Measurements from ENCODE around the gene DEGS2. TPM values are rescaled to one million over a fixed set of nuclear protein-coding genes. Genes with fewer than 3 reads are reported as not detected.

Gene DEGS2
- total RNA-seq, 1 experiment from 2014 or later, result not detected

DNA sequence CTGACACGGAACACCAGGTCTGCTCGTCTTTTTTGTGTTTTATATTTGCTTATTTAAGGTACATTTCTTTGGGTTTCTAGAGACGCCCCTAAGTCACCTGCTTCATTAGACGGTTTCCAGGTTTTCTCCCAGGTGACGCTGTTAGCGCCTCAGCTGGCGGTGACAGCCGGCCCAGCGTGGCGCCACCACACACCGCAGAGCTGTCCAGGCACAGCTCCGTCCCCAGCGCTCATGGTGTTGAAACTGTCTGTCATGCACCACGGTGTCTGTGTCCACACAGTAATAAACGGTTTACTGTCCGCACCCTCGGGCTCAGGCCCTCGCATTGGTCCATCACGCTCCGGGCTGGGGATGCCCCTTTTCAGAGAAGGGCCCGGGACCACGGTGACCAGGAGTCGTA is 15.5 kb downstream of the DEGS2 start:
- Histone ChIP-seq H2AFZ (ENCODE audit: low read length) (no peak overlapping the region), H3K9me2 (replicated peaks; ENCODE audit: insufficient read depth, low read length) (no peaks in the 10 kb centered on the region), H3K79me2 (ENCODE audit: low read length) (no peaks in the 10 kb centered on the region), H3K27me3 (ENCODE audit: low read length) (no peaks in the 10 kb centered on the region), H4K20me1 (ENCODE audit: insufficient read depth, low read depth, low read length) (no peaks in the 10 kb centered on the region), H3K36me3 (ENCODE audit: insufficient read depth, low read length) (no peaks in the 10 kb centered on the region), H3K9ac (ENCODE audit: low read length) (no peak overlapping the region), H3K4me1 (ENCODE audit: low read length) (peaks cover 10% of the 10 kb centered on the region; the same call in 1 of the 2 replicates), H3K27ac (ENCODE audit: low read length) (no peak overlapping the region), H3K4me3 (ENCODE audit: low read length) (no peak overlapping the region), H3K9me3 (ENCODE audit: low read length) (no peaks in the 10 kb centered on the region), H3K4me2 (ENCODE audit: low read depth, low read length, poor library complexity, severe bottlenecking) (no peak overlapping the region)
- no peak for DNase-seq

GRCh38 chr14:100143523-100143922 is 15.9 kb downstream of the DEGS2 start:
- Histone ChIP-seq H4K20me1 (ENCODE audit: insufficient read depth, low read depth, low read length) (no peaks in the 10 kb centered on the region), H3K9me2 (replicated peaks; ENCODE audit: insufficient read depth, low read length) (no peaks in the 10 kb centered on the region), H2AFZ (ENCODE audit: low read length) (no peak overlapping the region), H3K4me1 (ENCODE audit: low read length) (peaks cover 10% of the 10 kb centered on the region; the same call in 1 of the 2 replicates), H3K79me2 (ENCODE audit: low read length) (no peaks in the 10 kb centered on the region), H3K27me3 (ENCODE audit: low read length) (no peaks in the 10 kb centered on the region), H3K4me2 (ENCODE audit: low read depth, low read length, poor library complexity, severe bottlenecking) (no peak overlapping the region), H3K36me3 (ENCODE audit: insufficient read depth, low read length) (no peaks in the 10 kb centered on the region), H3K4me3 (ENCODE audit: low read length) (no peak overlapping the region), H3K27ac (ENCODE audit: low read length) (no peak overlapping the region), H3K9ac (ENCODE audit: low read length) (no peak overlapping the region), H3K9me3 (ENCODE audit: low read length) (no peaks in the 10 kb centered on the region)
- no peak for DNase-seq

DNA sequence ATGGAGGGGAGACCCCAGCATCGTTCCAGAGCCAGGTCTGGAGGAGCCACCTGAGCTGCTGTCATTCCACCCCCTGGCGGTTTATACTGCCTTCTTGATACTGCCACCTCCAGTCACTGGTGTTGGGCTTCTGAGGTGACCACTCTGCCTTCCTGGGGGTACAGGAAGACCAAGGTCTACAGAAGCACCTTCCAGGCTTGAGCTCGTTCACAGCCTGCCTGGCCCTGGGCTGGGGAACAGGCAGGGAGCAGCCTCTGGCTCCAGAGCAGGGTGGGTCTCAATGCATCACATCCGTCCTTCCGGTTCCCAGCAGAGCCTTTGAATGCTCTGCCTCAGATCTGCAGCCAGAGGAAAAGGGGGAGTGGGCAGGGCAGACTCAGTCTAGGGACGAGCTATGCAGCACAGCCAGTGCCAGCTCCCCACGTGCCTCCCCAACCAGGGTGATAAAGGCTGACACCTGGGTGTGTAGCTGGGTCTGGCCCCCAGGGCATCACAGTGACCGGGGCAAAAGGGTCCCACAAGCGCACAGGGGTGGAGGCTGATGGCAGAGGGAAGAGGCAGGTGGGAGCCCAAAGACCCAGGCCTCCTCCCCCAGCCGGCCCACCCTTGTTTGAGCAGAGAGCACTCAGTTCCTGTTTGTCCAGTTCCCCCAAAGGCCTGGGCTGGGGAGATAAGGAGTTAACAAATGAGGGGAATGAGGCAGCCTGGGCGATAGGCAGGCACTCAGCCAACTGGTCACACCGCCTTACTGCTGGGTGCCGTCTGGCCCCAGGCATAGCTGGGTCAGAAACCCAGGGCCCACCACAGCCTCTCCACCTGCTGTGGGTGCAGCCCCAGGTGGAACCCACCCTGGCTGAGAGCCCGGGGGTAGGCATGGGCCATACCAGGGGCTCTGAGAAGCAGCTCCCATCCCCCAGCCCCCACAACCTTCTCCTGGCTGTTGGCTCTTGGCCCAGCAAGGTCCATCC is 17.1 kb downstream of the DEGS2 start:
- Histone ChIP-seq H3K9me3 (ENCODE audit: low read length) (no peaks in the 10 kb centered on the region), H3K27ac (ENCODE audit: low read length) (no peak overlapping the region), H3K79me2 (ENCODE audit: low read length) (no peaks in the 10 kb centered on the region), H3K27me3 (ENCODE audit: low read length) (no peaks in the 10 kb centered on the region), H3K4me2 (ENCODE audit: low read depth, low read length, poor library complexity, severe bottlenecking) (no peak overlapping the region), H3K9ac (ENCODE audit: low read length) (no peak overlapping the region), H3K9me2 (replicated peaks; ENCODE audit: insufficient read depth, low read length) (no peaks in the 10 kb centered on the region), H3K4me1 (ENCODE audit: low read length) (peaks cover 3% of the 10 kb centered on the region; the same call in 1 of the 2 replicates), H3K36me3 (ENCODE audit: insufficient read depth, low read length) (no peaks in the 10 kb centered on the region), H2AFZ (ENCODE audit: low read length) (no peak overlapping the region), H4K20me1 (ENCODE audit: insufficient read depth, low read depth, low read length) (no peaks in the 10 kb centered on the region), H3K4me3 (ENCODE audit: low read length) (no peak overlapping the region)
- DNase-seq, result no peak

- Histone ChIP-seq H3K9ac (ENCODE audit: low read length) (no peak overlapping the region), H4K20me1 (ENCODE audit: insufficient read depth, low read depth, low read length) (no peaks in the 10 kb centered on the region)
- DNase-seq, result no peak
Measured at GRCh38 chr14:100141098-100141497, 18.3 kb downstream of the DEGS2 start.

DNA sequence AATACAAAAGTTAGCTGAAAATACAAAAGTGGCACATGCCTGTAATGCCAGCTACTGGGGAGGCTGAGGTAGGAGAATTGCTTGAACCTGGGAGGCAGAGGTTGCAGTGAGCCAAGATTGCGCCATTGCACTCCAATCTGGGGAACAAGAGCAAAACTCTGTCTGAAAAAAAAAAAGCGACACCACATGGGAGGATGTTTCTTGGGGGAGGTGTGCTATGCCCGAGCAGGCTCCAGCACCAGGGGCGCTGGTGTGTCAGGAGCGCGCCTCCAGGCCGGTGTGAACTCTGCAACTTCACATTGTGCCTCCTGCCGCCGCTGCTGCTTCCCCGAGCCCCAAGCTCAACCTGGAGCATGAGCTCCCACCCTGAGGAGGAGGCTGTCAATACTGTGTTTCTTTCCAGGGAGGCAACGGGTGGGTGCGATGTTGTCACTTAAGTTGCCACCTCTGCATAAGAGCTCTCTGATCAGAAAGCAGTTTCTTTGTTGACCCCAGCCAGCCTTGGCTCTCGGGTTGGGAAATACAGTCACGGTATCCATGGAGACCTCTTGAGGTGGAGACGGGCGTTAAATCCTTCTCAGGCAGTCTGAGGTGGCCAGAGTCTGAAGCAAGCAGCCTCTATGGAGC is 18.9 kb downstream of the DEGS2 start:
- no peaks in the 10 kb centered on the region for H3K27me3 ChIP-seq (ENCODE audit: low read length)
- H3K9ac ChIP-seq (ENCODE audit: low read length), result no peak overlapping the region
- no peaks in the 10 kb centered on the region for H4K20me1 ChIP-seq (ENCODE audit: insufficient read depth, low read depth, low read length)
- H3K79me2 ChIP-seq (ENCODE audit: low read length), result no peaks in the 10 kb centered on the region
- no peak overlapping the region for H2AFZ ChIP-seq (ENCODE audit: low read length)
- no peaks in the 10 kb centered on the region for H3K9me3 ChIP-seq (ENCODE audit: low read length)
- no peaks in the 10 kb centered on the region for H3K4me1 ChIP-seq (ENCODE audit: low read length)
- H3K4me2 ChIP-seq (ENCODE audit: low read depth, low read length, poor library complexity, severe bottlenecking), result no peak overlapping the region
- DNase-seq, result no peak
- H3K9me2 ChIP-seq (replicated peaks; ENCODE audit: insufficient read depth, low read length), result no peaks in the 10 kb centered on the region
- H3K36me3 ChIP-seq (ENCODE audit: insufficient read depth, low read length), result no peaks in the 10 kb centered on the region
- no peak overlapping the region for H3K4me3 ChIP-seq (ENCODE audit: low read length)
- H3K27ac ChIP-seq (ENCODE audit: low read length), result no peak overlapping the region

More at GRCh38 chr14:100141098-100141497, 18.3 kb downstream of the DEGS2 start:
- H3K27ac ChIP-seq (ENCODE audit: low read length), result no peak overlapping the region
- H3K36me3 ChIP-seq (ENCODE audit: insufficient read depth, low read length), result no peaks in the 10 kb centered on the region
- no peaks in the 10 kb centered on the region for H3K79me2 ChIP-seq (ENCODE audit: low read length)
- no peak overlapping the region for H3K4me2 ChIP-seq (ENCODE audit: low read depth, low read length, poor library complexity, severe bottlenecking)
- no peaks in the 10 kb centered on the region for H3K4me1 ChIP-seq (ENCODE audit: low read length)
- H3K9me3 ChIP-seq (ENCODE audit: low read length), result no peaks in the 10 kb centered on the region
- H3K4me3 ChIP-seq (ENCODE audit: low read length), result no peak overlapping the region
- H2AFZ ChIP-seq (ENCODE audit: low read length), result no peak overlapping the region
- no peaks in the 10 kb centered on the region for H3K9me2 ChIP-seq (replicated peaks; ENCODE audit: insufficient read depth, low read length)
- no peaks in the 10 kb centered on the region for H3K27me3 ChIP-seq (ENCODE audit: low read length)

DNA sequence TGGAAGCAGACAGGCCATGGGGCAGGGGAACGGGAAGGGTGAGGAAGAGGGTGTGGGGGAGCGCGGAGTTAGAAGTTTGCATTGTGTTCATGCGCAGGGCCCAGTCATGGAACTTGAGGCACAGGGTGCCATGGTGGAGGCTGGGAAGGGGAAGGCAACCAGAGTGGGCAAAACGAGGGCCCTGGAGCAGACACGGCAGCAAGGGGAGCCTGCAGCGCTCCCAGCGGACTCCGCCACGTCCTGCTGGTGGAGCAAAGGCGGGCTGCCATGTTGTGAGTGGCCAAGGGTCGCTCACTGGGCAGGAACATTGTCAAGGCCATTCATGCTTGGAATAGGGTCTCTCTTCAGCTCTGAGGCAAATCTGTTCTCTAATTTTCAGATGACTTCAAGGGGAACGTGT is 20.5 kb downstream of the DEGS2 start:
- Histone ChIP-seq H3K36me3 (ENCODE audit: insufficient read depth, low read length) (no peaks in the 10 kb centered on the region), H3K4me1 (ENCODE audit: low read length) (no peaks in the 10 kb centered on the region), H3K9me3 (ENCODE audit: low read length) (no peaks in the 10 kb centered on the region), H3K27me3 (ENCODE audit: low read length) (no peaks in the 10 kb centered on the region), H3K79me2 (ENCODE audit: low read length) (no peaks in the 10 kb centered on the region), H4K20me1 (ENCODE audit: insufficient read depth, low read depth, low read length) (no peaks in the 10 kb centered on the region), H3K9ac (ENCODE audit: low read length) (no peak overlapping the region), H3K27ac (ENCODE audit: low read length) (no peak overlapping the region), H3K4me3 (ENCODE audit: low read length) (no peak overlapping the region), H3K9me2 (replicated peaks; ENCODE audit: insufficient read depth, low read length) (no peaks in the 10 kb centered on the region), H3K4me2 (ENCODE audit: low read depth, low read length, poor library complexity, severe bottlenecking) (no peak overlapping the region), H2AFZ (ENCODE audit: low read length) (no peak overlapping the region)
- no peak for DNase-seq

DNA sequence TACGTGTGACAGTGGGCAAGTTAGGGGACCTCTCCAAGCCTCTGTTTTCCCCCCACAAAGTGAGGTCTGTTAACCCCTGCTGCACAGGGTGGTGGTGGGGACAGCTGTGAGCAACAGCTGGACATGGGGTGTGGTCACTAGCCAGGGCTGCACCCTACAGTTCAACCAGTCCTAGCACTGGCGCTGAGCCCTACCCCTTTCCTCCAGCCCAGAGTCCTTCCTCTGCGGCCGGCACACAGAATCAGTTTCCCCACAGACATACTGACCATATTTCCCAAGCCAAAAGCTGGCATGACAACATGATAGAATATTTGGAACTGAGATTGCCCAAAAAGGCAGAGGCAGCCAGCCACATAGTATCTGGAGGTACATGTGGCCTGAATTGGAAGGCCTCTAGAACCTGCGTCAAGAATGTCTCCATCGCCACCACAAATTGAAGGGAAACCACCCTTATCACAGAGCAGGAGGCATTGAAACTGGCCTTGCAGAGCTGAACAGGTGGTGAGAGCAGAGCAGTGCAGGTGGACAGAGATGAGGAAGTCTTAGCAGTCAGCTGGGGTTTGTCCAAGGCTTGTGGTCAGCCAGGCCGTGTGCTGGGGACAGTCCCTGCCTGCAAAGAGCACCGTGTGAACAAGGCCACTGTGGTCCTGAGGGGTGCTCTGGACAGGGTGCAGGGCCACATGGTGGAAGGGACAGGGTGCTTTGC is 21.2 kb downstream of the DEGS2 start:
- Histone ChIP-seq H3K4me3 (ENCODE audit: low read length) (no peak overlapping the region), H3K4me2 (ENCODE audit: low read depth, low read length, poor library complexity, severe bottlenecking) (no peak overlapping the region), H3K27me3 (ENCODE audit: low read length) (no peaks in the 10 kb centered on the region), H3K9ac (ENCODE audit: low read length) (no peak overlapping the region), H3K9me2 (replicated peaks; ENCODE audit: insufficient read depth, low read length) (no peaks in the 10 kb centered on the region), H2AFZ (ENCODE audit: low read length) (no peak overlapping the region), H4K20me1 (ENCODE audit: insufficient read depth, low read depth, low read length) (no peaks in the 10 kb centered on the region), H3K4me1 (ENCODE audit: low read length) (no peaks in the 10 kb centered on the region), H3K79me2 (ENCODE audit: low read length) (no peaks in the 10 kb centered on the region), H3K9me3 (ENCODE audit: low read length) (no peaks in the 10 kb centered on the region), H3K27ac (ENCODE audit: low read length) (no peak overlapping the region), H3K36me3 (ENCODE audit: insufficient read depth, low read length) (no peaks in the 10 kb centered on the region)
- no peak for DNase-seq

DNA sequence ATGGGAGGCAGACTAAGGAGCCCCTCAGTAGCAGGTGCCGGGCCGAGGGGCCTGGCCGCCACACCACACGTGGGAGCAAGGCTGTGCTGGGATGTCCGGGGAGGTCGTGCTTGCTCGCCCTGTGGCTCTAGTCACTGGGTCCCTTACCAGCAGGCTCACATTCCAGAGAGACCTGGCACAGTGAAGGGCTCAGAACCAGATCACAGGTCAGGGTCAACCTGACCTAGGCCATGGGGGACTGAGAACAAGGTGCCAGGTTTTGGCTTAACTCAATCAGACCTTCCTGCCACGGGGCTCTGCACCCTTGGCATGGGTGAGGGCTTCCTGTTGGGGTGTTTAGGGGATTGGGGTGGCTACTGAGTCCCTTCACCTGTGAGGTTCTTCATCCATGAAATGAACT is 22.3 kb downstream of the DEGS2 start:
- Histone ChIP-seq H3K27me3 (ENCODE audit: low read length) (no peaks in the 10 kb centered on the region), H3K27ac (ENCODE audit: low read length) (no peak overlapping the region), H3K9me2 (replicated peaks; ENCODE audit: insufficient read depth, low read length) (no peaks in the 10 kb centered on the region), H3K4me1 (ENCODE audit: low read length) (no peaks in the 10 kb centered on the region), H2AFZ (ENCODE audit: low read length) (no peak overlapping the region), H3K9me3 (ENCODE audit: low read length) (no peaks in the 10 kb centered on the region), H3K4me3 (ENCODE audit: low read length) (no peak overlapping the region), H3K79me2 (ENCODE audit: low read length) (no peaks in the 10 kb centered on the region), H3K9ac (ENCODE audit: low read length) (no peak overlapping the region), H3K36me3 (ENCODE audit: insufficient read depth, low read length) (no peaks in the 10 kb centered on the region), H4K20me1 (ENCODE audit: insufficient read depth, low read depth, low read length) (no peaks in the 10 kb centered on the region), H3K4me2 (ENCODE audit: low read depth, low read length, poor library complexity, severe bottlenecking) (no peak overlapping the region)
- DNase-seq, result no peak

Data from Karpas-422 (cell line).